Ovary (tissue), 3 donors: ENCODE results near the gene ALDOB.

ENCODE experiments used
- POLR2A ChIP-seq: fragments of 450-650 bp; IDR thresholded peaks from one replicate; pipeline ENCODE4 v1.6.1; 2017; ENCODE audit warnings: antibody characterized with exemption, mild to moderate bottlenecking, moderate library complexity
- TF ChIP-seq, protein P1 (sequence below), 3 donors: fragments of 450-650 bp in 2 of 3; fragments of 200-600 bp in 1 of 3; IDR thresholded peaks; one replicate each; pipeline versions ENCODE4 v1.5.1 to v1.8.0; 2016 to 2022; ENCODE audit warnings: antibody characterized with exemption in 3 of 3, mild to moderate bottlenecking in 1 of 3
- donor health status: DM: no; HTN: no; CAD: no.

DNA sequence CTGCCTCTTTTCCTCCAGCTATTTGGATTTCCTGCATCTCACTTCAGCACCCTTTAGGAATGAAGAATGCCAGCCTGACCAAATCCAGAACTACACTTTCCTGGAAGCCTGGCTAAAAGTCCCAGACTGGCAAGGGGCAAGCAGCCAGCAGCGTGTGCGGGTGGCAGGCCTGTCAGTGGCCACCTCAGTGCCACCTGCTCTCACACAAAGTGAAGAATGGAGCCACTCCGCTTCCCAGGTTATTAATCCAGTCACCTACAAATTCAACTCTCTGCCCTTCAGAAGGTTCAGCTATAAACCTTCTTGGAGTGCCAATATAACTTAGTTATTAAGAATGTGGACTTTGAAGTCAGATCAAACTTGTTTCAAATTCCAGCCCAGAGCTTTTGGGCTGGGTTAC, 6.7 kb upstream of the ALDOB start:
- TF ChIP-seq, protein P1, sequence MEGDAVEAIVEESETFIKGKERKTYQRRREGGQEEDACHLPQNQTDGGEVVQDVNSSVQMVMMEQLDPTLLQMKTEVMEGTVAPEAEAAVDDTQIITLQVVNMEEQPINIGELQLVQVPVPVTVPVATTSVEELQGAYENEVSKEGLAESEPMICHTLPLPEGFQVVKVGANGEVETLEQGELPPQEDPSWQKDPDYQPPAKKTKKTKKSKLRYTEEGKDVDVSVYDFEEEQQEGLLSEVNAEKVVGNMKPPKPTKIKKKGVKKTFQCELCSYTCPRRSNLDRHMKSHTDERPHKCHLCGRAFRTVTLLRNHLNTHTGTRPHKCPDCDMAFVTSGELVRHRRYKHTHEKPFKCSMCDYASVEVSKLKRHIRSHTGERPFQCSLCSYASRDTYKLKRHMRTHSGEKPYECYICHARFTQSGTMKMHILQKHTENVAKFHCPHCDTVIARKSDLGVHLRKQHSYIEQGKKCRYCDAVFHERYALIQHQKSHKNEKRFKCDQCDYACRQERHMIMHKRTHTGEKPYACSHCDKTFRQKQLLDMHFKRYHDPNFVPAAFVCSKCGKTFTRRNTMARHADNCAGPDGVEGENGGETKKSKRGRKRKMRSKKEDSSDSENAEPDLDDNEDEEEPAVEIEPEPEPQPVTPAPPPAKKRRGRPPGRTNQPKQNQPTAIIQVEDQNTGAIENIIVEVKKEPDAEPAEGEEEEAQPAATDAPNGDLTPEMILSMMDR (IDR thresholded peaks at IDR 0.05): no peak
- TF ChIP-seq POLR2A: no peak
